Measurements from ENCODE around the gene CKAP2L. TPM values are rescaled to one million over a fixed set of nuclear protein-coding genes. Genes with fewer than 3 reads are reported as not detected.

The CKAP2L gene
- total RNA-seq, 1 donor from 2014 or later = 8.9 TPM

- H3K27ac Mint-ChIP-seq = no peak overlapping the region
These were observed 25.9 kb upstream of the CKAP2L start for GRCh38 chr2:112790305-112790704.

GRCh38 chr2:112789186-112789585, 24.8 kb upstream of the CKAP2L start:
- no peak for DNase-seq (ENCODE audit: low spot score in 2 of 2, unreplicated experiment in 2 of 2)
- TF ChIP-seq, protein P1, sequence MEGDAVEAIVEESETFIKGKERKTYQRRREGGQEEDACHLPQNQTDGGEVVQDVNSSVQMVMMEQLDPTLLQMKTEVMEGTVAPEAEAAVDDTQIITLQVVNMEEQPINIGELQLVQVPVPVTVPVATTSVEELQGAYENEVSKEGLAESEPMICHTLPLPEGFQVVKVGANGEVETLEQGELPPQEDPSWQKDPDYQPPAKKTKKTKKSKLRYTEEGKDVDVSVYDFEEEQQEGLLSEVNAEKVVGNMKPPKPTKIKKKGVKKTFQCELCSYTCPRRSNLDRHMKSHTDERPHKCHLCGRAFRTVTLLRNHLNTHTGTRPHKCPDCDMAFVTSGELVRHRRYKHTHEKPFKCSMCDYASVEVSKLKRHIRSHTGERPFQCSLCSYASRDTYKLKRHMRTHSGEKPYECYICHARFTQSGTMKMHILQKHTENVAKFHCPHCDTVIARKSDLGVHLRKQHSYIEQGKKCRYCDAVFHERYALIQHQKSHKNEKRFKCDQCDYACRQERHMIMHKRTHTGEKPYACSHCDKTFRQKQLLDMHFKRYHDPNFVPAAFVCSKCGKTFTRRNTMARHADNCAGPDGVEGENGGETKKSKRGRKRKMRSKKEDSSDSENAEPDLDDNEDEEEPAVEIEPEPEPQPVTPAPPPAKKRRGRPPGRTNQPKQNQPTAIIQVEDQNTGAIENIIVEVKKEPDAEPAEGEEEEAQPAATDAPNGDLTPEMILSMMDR (IDR thresholded peaks at IDR 0.05; ENCODE audit: unreplicated experiment) = no peak
- no peak overlapping the region for H3K4me3 Mint-ChIP-seq
- peaks cover 20% of the 10 kb centered on the region for H3K4me1 Mint-ChIP-seq
- no peak overlapping the region for H3K27ac Mint-ChIP-seq
- no peaks in the 10 kb centered on the region for H3K27me3 Mint-ChIP-seq (ENCODE audit: low read depth)
- peaks cover 3% of the 10 kb centered on the region for H3K9me3 Mint-ChIP-seq
- H3K36me3 Mint-ChIP-seq = no peaks in the 10 kb centered on the region

More at GRCh38 chr2:112790305-112790704, 25.9 kb upstream of the CKAP2L start:
- Mint-ChIP-seq H3K36me3 (no peaks in the 10 kb centered on the region), H3K27me3 (ENCODE audit: low read depth) (no peaks in the 10 kb centered on the region), H3K4me1 (peaks cover 22% of the 10 kb centered on the region), H3K9me3 (peaks cover 3% of the 10 kb centered on the region), H3K4me3 (no peak overlapping the region)
- no peak for DNase-seq (ENCODE audit: low spot score in 2 of 2, unreplicated experiment in 2 of 2)
- TF ChIP-seq, protein P1 (IDR thresholded peaks at IDR 0.05; ENCODE audit: unreplicated experiment) = no peak

DNA sequence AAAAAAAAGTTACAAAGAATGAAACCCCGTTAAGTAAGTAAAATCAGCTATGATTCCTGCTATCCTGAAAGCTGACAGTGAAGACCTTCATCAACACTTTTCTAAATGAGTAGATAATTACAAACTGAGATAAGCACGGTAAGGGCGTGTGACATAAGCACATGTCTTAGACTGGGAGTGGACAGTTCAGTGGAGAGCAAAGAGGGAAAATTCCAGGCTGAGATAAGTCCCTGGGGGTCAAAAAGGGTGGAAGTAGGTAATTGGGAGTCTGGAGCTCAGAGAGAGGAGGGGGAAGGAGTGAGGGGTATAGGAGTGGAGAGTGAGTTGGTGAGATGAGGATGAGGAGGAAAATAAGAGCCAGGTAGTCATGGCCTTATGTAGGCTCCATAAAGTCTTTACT, 24.2 kb upstream of the CKAP2L start:
- H3K4me1 Mint-ChIP-seq = peaks cover 21% of the 10 kb centered on the region
- TF ChIP-seq, protein P1 (IDR thresholded peaks at IDR 0.05; ENCODE audit: unreplicated experiment) = no peak
- H3K9me3 Mint-ChIP-seq = peaks cover 3% of the 10 kb centered on the region
- H3K27me3 Mint-ChIP-seq (ENCODE audit: low read depth) = no peaks in the 10 kb centered on the region
- H3K4me3 Mint-ChIP-seq = no peak overlapping the region
- H3K36me3 Mint-ChIP-seq = no peaks in the 10 kb centered on the region
- H3K27ac Mint-ChIP-seq = no peak overlapping the region
- DNase-seq (ENCODE audit: low spot score in 2 of 2, unreplicated experiment in 2 of 2) = no peak

DNA sequence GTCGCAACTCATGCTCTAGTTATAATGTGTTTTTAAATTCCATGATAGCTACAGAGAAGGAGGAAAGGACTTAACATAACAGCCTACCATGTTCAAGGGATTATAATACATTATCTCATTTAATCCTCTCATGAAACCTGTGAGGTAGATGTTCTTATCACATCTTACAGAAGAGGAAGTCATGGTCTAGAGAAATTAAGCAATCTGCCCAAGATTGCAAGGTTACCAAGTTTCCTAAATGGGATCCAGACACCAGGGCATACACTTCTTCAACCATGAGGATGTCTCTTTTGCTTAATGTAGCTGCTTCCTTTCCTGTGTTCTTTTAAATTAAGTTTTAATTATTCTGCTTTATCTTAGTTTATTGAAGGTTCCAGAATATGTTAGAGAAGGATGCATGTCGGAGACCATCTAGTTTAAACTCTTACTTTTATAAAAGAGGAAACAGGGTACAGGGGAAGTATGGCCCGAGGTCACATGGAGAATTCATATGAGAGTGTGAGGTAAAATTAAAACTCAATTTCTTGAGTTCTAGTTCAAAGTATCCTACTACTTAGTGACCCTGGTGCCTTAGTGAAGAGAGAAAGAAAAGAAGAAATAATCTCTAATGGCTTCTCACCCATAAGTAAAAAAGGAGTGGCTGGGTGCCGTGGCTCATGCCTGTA, 23.5 kb upstream of the CKAP2L start:
- no peak overlapping the region for H3K4me3 Mint-ChIP-seq
- H3K36me3 Mint-ChIP-seq = no peaks in the 10 kb centered on the region
- no peak overlapping the region for H3K27ac Mint-ChIP-seq
- TF ChIP-seq, protein P1 (IDR thresholded peaks at IDR 0.05; ENCODE audit: unreplicated experiment) = no peak
- H3K27me3 Mint-ChIP-seq (ENCODE audit: low read depth) = no peaks in the 10 kb centered on the region
- peaks cover 19% of the 10 kb centered on the region for H3K4me1 Mint-ChIP-seq
- H3K9me3 Mint-ChIP-seq = peaks cover 3% of the 10 kb centered on the region
- DNase-seq (ENCODE audit: low spot score in 2 of 2, unreplicated experiment in 2 of 2) = no peak

DNA sequence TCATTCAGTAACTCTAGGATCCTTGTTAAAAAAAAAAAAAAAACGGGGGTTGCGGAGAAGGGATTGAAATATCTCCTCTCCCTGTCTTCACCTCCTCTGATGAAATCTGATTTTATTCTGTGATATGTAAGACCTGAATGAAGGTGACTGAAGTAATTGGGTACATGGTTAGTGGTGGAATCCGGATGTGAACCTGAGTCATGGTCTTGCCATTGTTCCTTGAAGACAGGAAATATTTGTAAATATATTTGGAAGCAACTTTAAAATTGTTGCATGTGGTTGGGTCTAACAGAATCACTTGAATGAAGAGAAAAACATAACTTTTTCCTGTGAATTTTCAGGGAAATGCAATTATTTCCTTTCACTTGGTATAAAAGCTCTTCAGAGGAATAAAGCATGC, 22.9 kb upstream of the CKAP2L start:
- DNase-seq (ENCODE audit: low spot score in 2 of 2, unreplicated experiment in 2 of 2) = no peak
- Mint-ChIP-seq H3K9me3 (peaks cover 3% of the 10 kb centered on the region), H3K36me3 (no peaks in the 10 kb centered on the region), H3K27ac (no peak overlapping the region), H3K27me3 (ENCODE audit: low read depth) (no peaks in the 10 kb centered on the region), H3K4me3 (no peak overlapping the region), H3K4me1 (peaks cover 20% of the 10 kb centered on the region)
- TF ChIP-seq, protein P1 (IDR thresholded peaks at IDR 0.05; ENCODE audit: unreplicated experiment) = no peak
